Activated CD4-positive, alpha-beta memory T cell treated with anti-CD3 and anti-CD28 coated beads for 36 hours (primary cell): ENCODE data around the gene ATP8A1. TPM values are rescaled to one million over a fixed set of nuclear protein-coding genes. Genes with fewer than 3 reads are reported as not detected.

Experiments
- CTCF ChIA-PET: fragments of 350-600 bp; sonication (Branson Sonifier 250); formaldehyde crosslinking; loops from one replicate; lab custom pipeline; 2021; ENCODE audit warnings: antibody characterized with exemption, inconsistent platforms; lab: Charles Lee
- POLR2A ChIA-PET: fragments of 350-600 bp; sonication (Branson Sonifier 250); formaldehyde crosslinking; loops from one replicate; lab custom pipeline; 2021; ENCODE audit warnings: antibody characterized with exemption; lab: Charles Lee
- DNase-seq: peaks from one replicate; pipeline ENCODE4 v3.0.0-alpha.2; 2020
- H3K27ac Mint-ChIP-seq: one replicate; pipeline ENCODE4 v1.8.0; 2021; ENCODE audit warnings: mixed read lengths
- H3K27me3 Mint-ChIP-seq: one replicate; pipeline ENCODE4 v1.8.0; 2021; ENCODE audit warnings: mixed read lengths
- H3K36me3 Mint-ChIP-seq: one replicate; pipeline ENCODE4 v1.8.0; 2021; ENCODE audit warnings: mixed read lengths
- H3K4me1 Mint-ChIP-seq: one replicate; pipeline ENCODE4 v1.8.0; 2021; ENCODE audit warnings: low read depth, mixed read lengths
- H3K4me3 Mint-ChIP-seq: one replicate; pipeline ENCODE4 v1.8.0; 2021; ENCODE audit warnings: mild to moderate bottlenecking, mixed read lengths
- H3K9me3 Mint-ChIP-seq: one replicate; pipeline ENCODE4 v1.8.0; 2021; ENCODE audit warnings: mixed read lengths
- intact Hi-C: fragments of 100-400 bp; cut with micrococcal nuclease; formaldehyde crosslinking; loops from one replicate; pipeline ENCODE4 v1.15.1; 2023
- total RNA-seq, 2 experiments: library from RNA; stranded (reverse); gene quantifications; one replicate each; pipeline ENCODE4 v1.2.3, GENCODE V29; 2021

The ATP8A1 gene
- total RNA-seq, 2 experiments from 2014 or later: 23.9 to 24.0 TPM

- no peak for DNase-seq
- no peaks in the 10 kb centered on the region for H3K27me3 Mint-ChIP-seq
- ChIA-PET POLR2A (no interaction called here), CTCF (no interaction called here)
- no peaks in the 10 kb centered on the region for H3K9me3 Mint-ChIP-seq
- no peak overlapping the region for H3K4me3 Mint-ChIP-seq
- peaks cover 9% of the 10 kb centered on the region for H3K36me3 Mint-ChIP-seq
- no peak overlapping the region for H3K27ac Mint-ChIP-seq
- H3K4me1 Mint-ChIP-seq: no peaks in the 10 kb centered on the region
- intact Hi-C loops: no loop called here
Observed at GRCh38 chr4:42594888-42595287, 62.0 kb downstream of the ATP8A1 start.

- POLR2A ChIA-PET: no interaction called here
- Mint-ChIP-seq H3K4me3 (no peak overlapping the region), H3K27me3 (no peaks in the 10 kb centered on the region), H3K9me3 (no peaks in the 10 kb centered on the region), H3K27ac (no peak overlapping the region), H3K36me3 (peaks cover 13% of the 10 kb centered on the region), H3K4me1 (no peaks in the 10 kb centered on the region)
- CTCF ChIA-PET: interaction anchor here (1.1 to 2.3 kb wide), 4 partner anchors 20 to 275 kb away, joined by 3 to 5 read pairs (median 3); no protein-coding TSS in a partner anchor
- intact Hi-C loops: no loop called here
- DNase-seq: no peak
Observed at GRCh38 chr4:42588909-42589308, 68.0 kb downstream of the ATP8A1 start.

- Mint-ChIP-seq H3K27ac (no peak overlapping the region), H3K4me1 (no peaks in the 10 kb centered on the region), H3K27me3 (no peaks in the 10 kb centered on the region), H3K36me3 (peaks cover 17% of the 10 kb centered on the region), H3K9me3 (no peaks in the 10 kb centered on the region), H3K4me3 (no peak overlapping the region)
- no peak for DNase-seq
- ChIA-PET POLR2A (no interaction called here), CTCF (no interaction called here)
- intact Hi-C loops: no loop called here
Observed at GRCh38 chr4:42586775-42587174, 70.1 kb downstream of the ATP8A1 start.

- ChIA-PET CTCF (interaction anchor here (0.6 to 1.2 kb wide), 3 partner anchors 9 to 346 kb away, joined by 3 to 7 read pairs (median 3); no protein-coding TSS in a partner anchor), POLR2A (interaction anchor here (1.0 kb wide), 2 partner anchors 77 to 92 kb away, joined by 3 to 5 read pairs; partner anchors contain the start of gene ATP8A1)
- Mint-ChIP-seq H3K27me3 (no peaks in the 10 kb centered on the region), H3K9me3 (no peaks in the 10 kb centered on the region), H3K4me1 (peaks cover 11% of the 10 kb centered on the region), H3K36me3 (peaks cover 28% of the 10 kb centered on the region), H3K27ac (peak overlapping the region; percentile 28), H3K4me3 (no peak overlapping the region)
- DNase-seq: no peak
- intact Hi-C loops: loop anchor here (1.0 kb wide), 3 partner anchors 48 to 91 kb away; partner anchors contain the start of gene ATP8A1
Observed at GRCh38 chr4:42579903-42580302, 77.0 kb downstream of the ATP8A1 start.

- no peak for DNase-seq
- ChIA-PET CTCF (interaction anchor here (1.2 kb wide), 1 partner anchor 9 kb away, joined by 7 read pairs; no protein-coding TSS in a partner anchor), POLR2A (no interaction called here)
- H3K27ac Mint-ChIP-seq: no peak overlapping the region
- peaks cover 28% of the 10 kb centered on the region for H3K36me3 Mint-ChIP-seq
- H3K4me1 Mint-ChIP-seq: peaks cover 11% of the 10 kb centered on the region
- intact Hi-C loops: no loop called here
- H3K9me3 Mint-ChIP-seq: no peaks in the 10 kb centered on the region
- no peaks in the 10 kb centered on the region for H3K27me3 Mint-ChIP-seq
- no peak overlapping the region for H3K4me3 Mint-ChIP-seq
Observed at GRCh38 chr4:42578187-42578586, 78.7 kb downstream of the ATP8A1 start.

- no peak overlapping the region for H3K27ac Mint-ChIP-seq
- ChIA-PET POLR2A (no interaction called here), CTCF (interaction anchor here (1.1 to 1.3 kb wide), 3 partner anchors 176 to 290 kb away, joined by 3 to 4 read pairs (median 3); no protein-coding TSS in a partner anchor)
- peaks cover 5% of the 10 kb centered on the region for H3K4me1 Mint-ChIP-seq
- H3K36me3 Mint-ChIP-seq: peaks cover 14% of the 10 kb centered on the region
- intact Hi-C loops: no loop called here
- no peak for DNase-seq
- H3K4me3 Mint-ChIP-seq: no peak overlapping the region
- H3K9me3 Mint-ChIP-seq: no peaks in the 10 kb centered on the region
- no peaks in the 10 kb centered on the region for H3K27me3 Mint-ChIP-seq
Observed at GRCh38 chr4:42574870-42575430, 82.0 kb downstream of the ATP8A1 start.

GRCh38 chr4:42573249-42573648 lies 83.7 kb downstream of the ATP8A1 start:
- intact Hi-C loops: no loop called here
- no peak for DNase-seq
- Mint-ChIP-seq H3K27ac (no peak overlapping the region), H3K4me3 (no peak overlapping the region), H3K4me1 (no peaks in the 10 kb centered on the region), H3K9me3 (no peaks in the 10 kb centered on the region), H3K36me3 (peaks cover 10% of the 10 kb centered on the region), H3K27me3 (no peaks in the 10 kb centered on the region)
- POLR2A ChIA-PET: no interaction called here
- CTCF ChIA-PET: no interaction called here

GRCh38 chr4:42570221-42570620 lies 86.7 kb downstream of the ATP8A1 start:
- intact Hi-C loops: no loop called here
- no peaks in the 10 kb centered on the region for H3K36me3 Mint-ChIP-seq
- no peaks in the 10 kb centered on the region for H3K4me1 Mint-ChIP-seq
- no peaks in the 10 kb centered on the region for H3K9me3 Mint-ChIP-seq
- ChIA-PET POLR2A (no interaction called here), CTCF (interaction anchor here (0.7 to 3.8 kb wide), 4 partner anchors 9 to 295 kb away, joined by 3 to 36 read pairs (median 8); no protein-coding TSS in a partner anchor)
- no peak for DNase-seq
- H3K27me3 Mint-ChIP-seq: no peaks in the 10 kb centered on the region
- no peak overlapping the region for H3K27ac Mint-ChIP-seq
- no peak overlapping the region for H3K4me3 Mint-ChIP-seq

GRCh38 chr4:42568610-42569207 lies 88.2 kb downstream of the ATP8A1 start:
- H3K27me3 Mint-ChIP-seq: no peaks in the 10 kb centered on the region

GRCh38 chr4:42566835-42567234 lies 90.1 kb downstream of the ATP8A1 start:
- Mint-ChIP-seq H3K4me3 (no peak overlapping the region), H3K27me3 (no peaks in the 10 kb centered on the region), H3K36me3 (peaks cover 8% of the 10 kb centered on the region), H3K4me1 (no peaks in the 10 kb centered on the region), H3K9me3 (no peaks in the 10 kb centered on the region), H3K27ac (no peak overlapping the region)
- POLR2A ChIA-PET: no interaction called here
- intact Hi-C loops: no loop called here
- CTCF ChIA-PET: interaction anchor here (1.0 to 3.7 kb wide), 5 partner anchors 183 to 301 kb away, joined by 4 to 42 read pairs (median 6); no protein-coding TSS in a partner anchor
- DNase-seq: no peak

More at GRCh38 chr4:42568610-42569207, 88.2 kb downstream of the ATP8A1 start:
- Mint-ChIP-seq H3K9me3 (no peaks in the 10 kb centered on the region), H3K36me3 (no peaks in the 10 kb centered on the region), H3K27ac (no peak overlapping the region), H3K4me1 (no peaks in the 10 kb centered on the region), H3K4me3 (no peak overlapping the region)
- intact Hi-C loops: loop anchor here (1.0 kb wide), 3 partner anchors 182 to 297 kb away; no protein-coding TSS in a partner anchor
- DNase-seq: peak; percentile 63
- POLR2A ChIA-PET: no interaction called here
- CTCF ChIA-PET: interaction anchor here (0.7 to 3.8 kb wide), 37 partner anchors 9 to 308 kb away, joined by 3 to 42 read pairs (median 3); partner anchors contain the start of gene ATP8A1

GRCh38 chr4:42562016-42562415 lies 94.9 kb downstream of the ATP8A1 start:
- Mint-ChIP-seq H3K27me3 (no peaks in the 10 kb centered on the region), H3K4me3 (no peak overlapping the region), H3K27ac (no peak overlapping the region), H3K36me3 (peaks cover 8% of the 10 kb centered on the region), H3K9me3 (no peaks in the 10 kb centered on the region), H3K4me1 (no peaks in the 10 kb centered on the region)
- CTCF ChIA-PET: no interaction called here
- no peak for DNase-seq
- POLR2A ChIA-PET: no interaction called here
- intact Hi-C loops: no loop called here

- Mint-ChIP-seq H3K27me3 (no peaks in the 10 kb centered on the region), H3K9me3 (no peaks in the 10 kb centered on the region), H3K4me1 (no peaks in the 10 kb centered on the region), H3K27ac (no peak overlapping the region), H3K36me3 (peaks cover 8% of the 10 kb centered on the region), H3K4me3 (no peak overlapping the region)
- DNase-seq: no peak
- intact Hi-C loops: no loop called here
- ChIA-PET POLR2A (no interaction called here), CTCF (interaction anchor here (4.1 kb wide), 1 partner anchor 7 kb away, joined by 19 read pairs; no protein-coding TSS in a partner anchor)
Observed at GRCh38 chr4:42561031-42561430, 95.9 kb downstream of the ATP8A1 start.
